IMR-90 (cell line): ENCODE results near the gene NUDT6. TPM values are rescaled to one million over a fixed set of nuclear protein-coding genes. Genes with fewer than 3 reads are reported as not detected.

Experiments used
- ATAC-seq: fragments of 200-7000 bp; cut with Tn5 transposase; 2 replicates; pipeline ENCODE4 v1.9.1; 2020; ENCODE audit warnings: low read depth, mild to moderate bottlenecking, moderate library complexity
- BruUV-seq: library from RNA; stranded (reverse); fragments of 400-500 nt; replicated peaks from 2 replicates; lab custom pipeline; 2021; lab: Mats Ljungman, UMichigan
- CTCF ChIA-PET: fragments of 300-600 bp; formaldehyde crosslinking; extraction: SDS; loops from one replicate; lab custom pipeline; 2021; ENCODE audit warnings: antibody characterized with exemption; lab: Yijun Ruan, JAX
- POLR2A ChIA-PET: fragments of 300-600 bp; sonication (Branson Sonifier 250); formaldehyde crosslinking; loops from one replicate; lab custom pipeline; 2022; ENCODE audit warnings: antibody characterized with exemption; ENCODE audit not compliant: unreplicated experiment; lab: Charles Lee
- DNase-seq: peaks from one replicate; pipeline ENCODE4 v3.0.0; 2013
- H2AFZ ChIP-seq: replicated peaks from 2 replicates; pipeline ENCODE3; 2013; ENCODE audit warnings: low read length, mild to moderate bottlenecking; ENCODE audit not compliant: poor library complexity
- H2AK5ac ChIP-seq: 2 replicates; pipeline ENCODE4 v1.6.1; 2013; ENCODE audit warnings: low read depth, low read length, inconsistent platforms
- H2AK9ac ChIP-seq: replicated peaks from 2 replicates; pipeline ENCODE3; 2013; ENCODE audit warnings: mild to moderate bottlenecking, low read depth, low read length, moderate library complexity; ENCODE audit not compliant: poor library complexity
- H2BK120ac ChIP-seq: 2 replicates; pipeline ENCODE4 v1.6.1; 2013; ENCODE audit warnings: low read depth, low read length, inconsistent platforms
- H2BK15ac ChIP-seq: 3 replicates; pipeline ENCODE4 v1.6.1; 2013; ENCODE audit warnings: low read depth, low read length, inconsistent platforms
- H2BK20ac ChIP-seq: 2 replicates; pipeline ENCODE4 v1.6.1; 2013; ENCODE audit warnings: low read depth, mild to moderate bottlenecking, inconsistent platforms, low read length, moderate library complexity
- H2BK5ac ChIP-seq: 2 replicates; pipeline ENCODE4 v1.6.1; 2013; ENCODE audit warnings: mild to moderate bottlenecking, low read depth, low read length, inconsistent platforms; ENCODE audit not compliant: poor library complexity, severe bottlenecking
- H3K14ac ChIP-seq: replicated peaks from 2 replicates; pipeline ENCODE4 v1.6.1; 2013; ENCODE audit warnings: low read depth, low read length, inconsistent platforms
- H3K18ac ChIP-seq: 2 replicates; pipeline ENCODE4 v1.6.1; 2013; ENCODE audit warnings: low read depth, low read length, control low read depth
- H3K23ac ChIP-seq: 2 replicates; pipeline ENCODE4 v1.6.1; 2013; ENCODE audit warnings: low read depth, low read length, inconsistent platforms
- H3K27ac ChIP-seq: 2 replicates; pipeline ENCODE4 v1.5.1; 2013; ENCODE audit warnings: mild to moderate bottlenecking, control low read depth, low read length; ENCODE audit not compliant: insufficient read depth
- H3K27me3 ChIP-seq: 2 replicates; pipeline ENCODE4 v1.6.1; 2013; ENCODE audit warnings: low read length; ENCODE audit not compliant: control insufficient read depth, insufficient read depth
- H3K36me3 ChIP-seq: 2 replicates; pipeline ENCODE4 v1.6.1; 2013; ENCODE audit warnings: low read length, mixed read lengths; ENCODE audit not compliant: control insufficient read depth, insufficient read depth
- H3K4ac ChIP-seq: 2 replicates; pipeline ENCODE4 v1.6.1; 2013; ENCODE audit warnings: low read depth, low read length, inconsistent platforms
- H3K4me1 ChIP-seq: 2 replicates; pipeline ENCODE4 v1.6.1; 2013; ENCODE audit warnings: low read length, mixed read lengths; ENCODE audit not compliant: control insufficient read depth, insufficient read depth
- H3K4me2 ChIP-seq: 2 replicates; pipeline ENCODE4 v1.6.1; 2013; ENCODE audit warnings: low read depth, mild to moderate bottlenecking, control low read depth, low read length, moderate library complexity
- H3K4me3 ChIP-seq: 2 replicates; pipeline ENCODE4 v1.5.1; 2013; ENCODE audit warnings: low read depth, mild to moderate bottlenecking, control low read depth, low read length, moderate library complexity; ENCODE audit not compliant: insufficient read depth
- H3K56ac ChIP-seq: 2 replicates; pipeline ENCODE4 v1.6.1; 2013; ENCODE audit warnings: low read length, inconsistent platforms; ENCODE audit not compliant: insufficient read depth; ENCODE audit errors: extremely low read depth
- H3K79me1 ChIP-seq, 2 experiments: 2 replicates each; pipeline ENCODE4 v1.6.1; 2013; ENCODE audit warnings: low read length in 2 of 2, inconsistent platforms in 1 of 2, low read depth in 1 of 2
- H3K9ac ChIP-seq: 2 replicates; pipeline ENCODE4 v1.6.1; 2013; ENCODE audit warnings: low read depth, low read length, control low read depth
- H3K9me1 ChIP-seq: 2 replicates; pipeline ENCODE4 v1.6.1; 2013; ENCODE audit warnings: low read length, inconsistent platforms; ENCODE audit not compliant: insufficient read depth
- H3K9me3 ChIP-seq: 2 replicates; pipeline ENCODE4 v1.6.1; 2013; ENCODE audit warnings: low read length; ENCODE audit not compliant: control insufficient read depth, insufficient read depth
- H4K20me1 ChIP-seq: 2 replicates; pipeline ENCODE4 v1.6.1; 2013; ENCODE audit warnings: low read length, inconsistent platforms; ENCODE audit not compliant: insufficient read depth
- H4K5ac ChIP-seq: 2 replicates; pipeline ENCODE4 v1.6.1; 2013; ENCODE audit warnings: mild to moderate bottlenecking, low read depth, low read length, control low read depth
- H4K8ac ChIP-seq, 2 experiments: 2 replicates each; pipeline ENCODE4 v1.6.1; 2013; ENCODE audit warnings: low read depth in 2 of 2, low read length in 2 of 2, control low read depth in 1 of 2, inconsistent platforms in 1 of 2
- H4K91ac ChIP-seq: 2 replicates; pipeline ENCODE4 v1.6.1; 2013; ENCODE audit warnings: low read depth, low read length, inconsistent platforms; ENCODE audit not compliant: insufficient read depth
- BHLHE40 ChIP-seq: fragments of 150-350 bp; IDR thresholded peaks from 2 replicates; pipeline ENCODE4 v1.6.1; 2016; ENCODE audit warnings: mild to moderate bottlenecking, low read depth, low read length
- CEBPB ChIP-seq: IDR thresholded peaks from 2 replicates; pipeline ENCODE4 v1.6.1; 2012; ENCODE audit warnings: low read depth, low read length, improper control_type of control experiment
- CHD1 ChIP-seq: IDR thresholded peaks from 2 replicates; pipeline ENCODE4 v1.6.1; 2012; ENCODE audit warnings: low read depth, low read length, improper control_type of control experiment
- CTCF ChIP-seq: conservative IDR thresholded peaks from 2 replicates; pipeline ENCODE4 v1.5.1; 2012; ENCODE audit warnings: mild to moderate bottlenecking, low read depth, low read length, improper control_type of control experiment
- ELK1 ChIP-seq: fragments of 150-350 bp; IDR thresholded peaks from 2 replicates; pipeline ENCODE4 v1.6.1; 2016; ENCODE audit warnings: low read depth, mild to moderate bottlenecking, low read length, moderate library complexity, borderline replicate concordance
- FOS ChIP-seq: fragments of 150-350 bp; IDR thresholded peaks from 2 replicates; pipeline ENCODE4 v1.6.1; 2016; ENCODE audit warnings: low read depth, low read length
- MAFK ChIP-seq: IDR thresholded peaks from 2 replicates; pipeline ENCODE4 v1.6.1; 2012; ENCODE audit warnings: low read depth, low read length, improper control_type of control experiment
- MAZ ChIP-seq: IDR thresholded peaks from 2 replicates; pipeline ENCODE4 v1.6.1; 2012; ENCODE audit warnings: low read depth, mild to moderate bottlenecking, low read length, improper control_type of control experiment, moderate library complexity, borderline replicate concordance
- MXI1 ChIP-seq: IDR thresholded peaks from 2 replicates; pipeline ENCODE4 v1.6.1; 2012; ENCODE audit warnings: low read depth, mild to moderate bottlenecking, low read length, moderate library complexity, borderline replicate concordance
- NFE2L2 ChIP-seq: fragments of 150-350 bp; IDR thresholded peaks from 2 replicates; pipeline ENCODE4 v1.6.1; 2016; ENCODE audit warnings: low read depth, mild to moderate bottlenecking, low read length
- POLR2A ChIP-seq: IDR thresholded peaks from 2 replicates; pipeline ENCODE4 v1.6.1; 2012; ENCODE audit warnings: mild to moderate bottlenecking, low read depth, low read length
- RAD21 ChIP-seq: IDR thresholded peaks from 2 replicates; pipeline ENCODE4 v1.6.1; 2012; ENCODE audit warnings: low read length, improper control_type of control experiment
- RCOR1 ChIP-seq: IDR thresholded peaks from 2 replicates; pipeline ENCODE4 v1.6.1; 2012; ENCODE audit warnings: mild to moderate bottlenecking, low read length, improper control_type of control experiment; ENCODE audit not compliant: insufficient replicate concordance
- RFX5 ChIP-seq: IDR thresholded peaks from 2 replicates; pipeline ENCODE4 v1.8.0; 2012; ENCODE audit warnings: low read depth, mild to moderate bottlenecking, low read length, moderate library complexity
- SMC3 ChIP-seq: fragments of 150-350 bp; IDR thresholded peaks from 2 replicates; pipeline ENCODE4 v1.6.1; 2016; ENCODE audit warnings: low read depth, mild to moderate bottlenecking, antibody characterized with exemption, low read length, moderate library complexity
- USF2 ChIP-seq: fragments of 150-350 bp; IDR thresholded peaks from 2 replicates; pipeline ENCODE4 v1.6.1; 2017; ENCODE audit warnings: mild to moderate bottlenecking, antibody characterized with exemption, low read length, low read depth
- WGBS, 2 experiments: methylation state at CpG; one replicate each; pipeline versions ENCODE4 v1.1.5 to v1.1.7; 2013; ENCODE audit warnings: missing lambda C conversion rate in 2 of 2; ENCODE audit not compliant: insufficient read length in 1 of 2; ENCODE audit errors: extremely low coverage in 2 of 2; 5-methylcytosine and 5-hydroxymethylcytosine counted together
- dilution Hi-C: fragments of 300-500 bp; cut with HindIII; formaldehyde crosslinking; loops from one replicate; pipeline ENCODE4 v1.14.3; 2018; ENCODE audit warnings: low sequenced_read_pairs; ENCODE audit not compliant: unreplicated experiment
- in situ Hi-C: fragments of 300-500 bp; cut with MboI; formaldehyde crosslinking; loops from 3 replicates; pipeline ENCODE4 v1.14.3; 2019; ENCODE audit warnings: low sequenced_read_pairs, inconsistent platforms, mixed read lengths
- intact Hi-C: fragments of 100-400 bp; cut with micrococcal nuclease; formaldehyde crosslinking; loops from 2 replicates; pipeline ENCODE4 v1.10.0; 2022
- polyA plus RNA-seq, 3 experiments: library from polyadenylated mRNA; depleted of rRNA; stranded (reverse); fragments of >200 nt; gene quantifications; 2 replicates each; pipeline ENCODE4 v1.2.3, GENCODE V29; 2012; ENCODE audit warnings: low replicate concordance in 1 of 3
- total RNA-seq: library from RNA; depleted of rRNA; stranded (reverse); fragments of >200 nt; gene quantifications from 2 replicates; pipeline ENCODE4 v1.2.3, GENCODE V29; 2012

Gene NUDT6
- total and polyA plus RNA-seq, 2 of the 4 experiments (the other 2 are of a cell fraction) = 2.7 to 4.8 TPM

- Histone ChIP-seq H2AK5ac (no peak overlapping the region), H4K91ac (no peak overlapping the region), H3K79me1 (no peaks in the 10 kb centered on the region; a peak in 1 of 4 replicates), H3K14ac (no peak overlapping the region), H4K5ac (no peak overlapping the region), H3K27me3 (no peaks in the 10 kb centered on the region), H2BK20ac (no peak overlapping the region), H3K36me3 (peaks cover 29% of the 10 kb centered on the region), H3K23ac (no peak overlapping the region), H3K4me1 (no peaks in the 10 kb centered on the region), H4K20me1 (no peaks in the 10 kb centered on the region), H3K27ac (no peak overlapping the region), H3K9me1 (peaks cover 6% of the 10 kb centered on the region; the same call in 1 of the 2 replicates), H2AFZ (no peak overlapping the region), H3K56ac (no peak overlapping the region), H3K9me3 (no peaks in the 10 kb centered on the region), H3K4me2 (no peak overlapping the region), H2BK5ac (no peak overlapping the region), H2AK9ac (no peak overlapping the region), H4K8ac (no peak overlapping the region), H3K18ac (no peak overlapping the region), H3K4ac (no peak overlapping the region), H3K9ac (no peak overlapping the region), H3K4me3 (no peak overlapping the region), H2BK120ac (no peak overlapping the region), H2BK15ac (no peak overlapping the region)
- no TSS peak for BruUV-seq
- ATAC-seq (no peak), DNase-seq (no peak)
- dilution Hi-C loops = no loop called here
- ChIA-PET CTCF (no interaction called here), POLR2A (no interaction called here)
- TF ChIP-seq SMC3 = no peak
- TF ChIP-seq MXI1 = no peak
- TF ChIP-seq NFE2L2 = no peak
- TF ChIP-seq RCOR1 = no peak
- no peak for TF ChIP-seq CHD1
- TF ChIP-seq FOS = no peak
- no peak for TF ChIP-seq RAD21
- TF ChIP-seq POLR2A = no peak
- TF ChIP-seq USF2 = no peak
- TF ChIP-seq RFX5 = no peak
- no peak for TF ChIP-seq MAZ
- no peak for TF ChIP-seq MAFK
- no peak for TF ChIP-seq ELK1
- no peak for TF ChIP-seq CEBPB
- TF ChIP-seq CTCF = no peak
- no peak for TF ChIP-seq BHLHE40
- WGBS, 2 experiments = 100% methylated on average over 2 of the region's 4 CpGs; no CpG with 5 or more reads in 1 of the 2 experiments
- intact Hi-C loops = no loop called here
- in situ Hi-C loops = no loop called here
Observed at GRCh38 chr4:122952028-122952427, 29.6 kb upstream of the NUDT6 start.
